CD4-positive, alpha-beta T cell treated with Interleukin-17A for 1 hour (primary cell): ENCODE measurements around the gene MS4A5.
A peak's percentile ranks its signal among the peaks of the same experiment; 100 is the strongest.
"Not testable (repeated sequence)": the region's sequence is repeated elsewhere in the genome, so short reads cannot be mapped to it uniquely, and the experiment has no call there.

ENCODE experiments used
- DNase-seq: peaks from one replicate; pipeline ENCODE4 v3.0.0-alpha.2; 2020

MS4A5 gene

GRCh38 chr11:60429272-60429671 is at the start of gene MS4A5:
Gene MS4A5 (plus strand): TSS chr11:60429572. CDS start chr11:60429675, 103 bp downstream.
- DNase-seq, result no peak

- DNase-seq, result peak; percentile 19
These were observed 40.0 kb upstream of the MS4A5 start for GRCh38 chr11:60389279-60389910.

GRCh38 chr11:60390419-60390818 is 39.0 kb upstream of the MS4A5 start:
- no peak for DNase-seq

- no peak for DNase-seq
These were observed 37.0 kb upstream of the MS4A5 start for GRCh38 chr11:60392361-60392760.

GRCh38 chr11:60393016-60393415 is 36.4 kb upstream of the MS4A5 start:
- DNase-seq, result no peak

- no peak for DNase-seq
These were observed 34.5 kb upstream of the MS4A5 start for GRCh38 chr11:60394666-60395380.

- no peak for DNase-seq
These were observed 33.0 kb upstream of the MS4A5 start, which contains the start of gene MS4A14 for GRCh38 chr11:60396382-60396781. Gene MS4A14 (plus strand): TSS chr11:60396459. CDS start chr11:60396579, 120 bp downstream.

- DNase-seq, result no peak
These were observed 32.6 kb upstream of the MS4A5 start for GRCh38 chr11:60396799-60397198.

- no peak for DNase-seq
These were observed 9.4 kb upstream of the MS4A5 start for GRCh38 chr11:60420015-60420414.

GRCh38 chr11:60422609-60423008 is 6.8 kb upstream of the MS4A5 start:
- DNase-seq, result no peak

- DNase-seq, result no peak
These were observed 855 bp upstream of the MS4A5 start for GRCh38 chr11:60428517-60428916.

GRCh38 chr11:60431251-60431650 is 1.9 kb downstream of the MS4A5 start:
- no peak for DNase-seq

- DNase-seq, result no peak
These were observed 4.0 kb downstream of the MS4A5 start for GRCh38 chr11:60433401-60433800.

- DNase-seq, result no peak
These were observed 17.7 kb downstream of the MS4A5 start for GRCh38 chr11:60447070-60447469.

GRCh38 chr11:60447846-60448245 is 18.5 kb downstream of the MS4A5 start:
- DNase-seq, result no peak

- not testable (repeated sequence) for DNase-seq
These were observed 21.8 kb downstream of the MS4A5 start for GRCh38 chr11:60451185-60451584.

- no peak for DNase-seq
These were observed 24.8 kb downstream of the MS4A5 start for GRCh38 chr11:60454212-60454611.

GRCh38 chr11:60455531-60456042 is 26.2 kb downstream of the MS4A5 start, which contains the start of gene MS4A1:
Gene MS4A1 (plus strand): TSS chr11:60455847. CDS start chr11:60462375, 6,528 bp downstream.
- DNase-seq, result peak; percentile 36

- DNase-seq, result no peak
These were observed 28.2 kb downstream of the MS4A5 start for GRCh38 chr11:60457576-60457975.

GRCh38 chr11:60459345-60459744 is 30.0 kb downstream of the MS4A5 start:
- DNase-seq, result no peak

GRCh38 chr11:60468829-60469228 is 39.5 kb downstream of the MS4A5 start:
- no peak for DNase-seq

GRCh38 chr11:60469723-60470122 is 40.4 kb downstream of the MS4A5 start:
- DNase-seq, result no peak

GRCh38 chr11:60477035-60477445 is 47.7 kb downstream of the MS4A5 start:
- DNase-seq, result no peak

GRCh38 chr11:60482361-60482760 is 53.0 kb downstream of the MS4A5 start:
- DNase-seq, result no peak
